Suprapubic skin (tissue), 4 donors: ENCODE measurements around the gene C11orf42. TPM values are rescaled to one million over a fixed set of nuclear protein-coding genes. Genes with fewer than 3 reads are reported as not detected.

Experiments
- DNase-seq, 2 donors: peaks; one replicate each; pipeline ENCODE4 v3.0.0-alpha.2; 2019; ENCODE audit warnings: low spot score in 2 of 2
- H3K27ac ChIP-seq: fragments of 200-600 bp; sonication (generic); one replicate; pipeline ENCODE4 v1.5.1; 2019
- H3K27me3 ChIP-seq: fragments of 200-600 bp; sonication (generic); one replicate; pipeline ENCODE4 v1.5.1; 2019
- H3K36me3 ChIP-seq: fragments of 200-600 bp; sonication (generic); one replicate; pipeline ENCODE4 v1.5.1; 2019
- H3K4me1 ChIP-seq: fragments of 200-600 bp; sonication (generic); one replicate; pipeline ENCODE4 v1.5.1; 2019
- H3K4me3 ChIP-seq: fragments of 200-600 bp; sonication (generic); one replicate; pipeline ENCODE4 v1.5.1; 2019; ENCODE audit warnings: mild to moderate bottlenecking
- H3K9me3 ChIP-seq: fragments of 200-600 bp; sonication (generic); one replicate; pipeline ENCODE4 v1.5.1; 2019
- EP300 ChIP-seq: sonication (generic); formaldehyde crosslinking; IDR thresholded peaks from one replicate; pipeline ENCODE4 v1.6.1; 2017; ENCODE audit warnings: antibody characterized with exemption
- POLR2A ChIP-seq, 2 donors: fragments of 450-650 bp; IDR thresholded peaks; one replicate each; pipeline ENCODE4 v1.6.1; 2017; ENCODE audit warnings: antibody characterized with exemption in 2 of 2, mild to moderate bottlenecking in 2 of 2, moderate library complexity in 2 of 2
- POLR2AphosphoS5 ChIP-seq, 3 donors: sonication (generic); formaldehyde crosslinking; IDR thresholded peaks; one replicate each; pipeline ENCODE4 v1.6.1; 2017; ENCODE audit warnings: antibody characterized with exemption in 3 of 3
- WGBS: methylation state at CpG from one replicate; pipeline ENCODE4 v1.1.5; 2018; 5-methylcytosine and 5-hydroxymethylcytosine counted together
- total RNA-seq, 4 donors: library from RNA; depleted of rRNA; stranded (reverse); fragments of >200 nt; gene quantifications; one replicate each; pipeline ENCODE4 v1.1.0, GENCODE V29; 2016
- TF ChIP-seq, protein P1 (sequence below), 2 donors: fragments of 200-600 bp in 1 of 2; fragments of 450-650 bp in 1 of 2; sonication (generic) in 1 of 2; IDR thresholded peaks; one replicate each; pipeline ENCODE4 v1.5.1; 2016 to 2019; ENCODE audit warnings: antibody characterized with exemption in 2 of 2, mild to moderate bottlenecking in 1 of 2, moderate library complexity in 1 of 2

The C11orf42 gene
- total RNA-seq, 4 donors from 2014 or later, result not detected

DNA sequence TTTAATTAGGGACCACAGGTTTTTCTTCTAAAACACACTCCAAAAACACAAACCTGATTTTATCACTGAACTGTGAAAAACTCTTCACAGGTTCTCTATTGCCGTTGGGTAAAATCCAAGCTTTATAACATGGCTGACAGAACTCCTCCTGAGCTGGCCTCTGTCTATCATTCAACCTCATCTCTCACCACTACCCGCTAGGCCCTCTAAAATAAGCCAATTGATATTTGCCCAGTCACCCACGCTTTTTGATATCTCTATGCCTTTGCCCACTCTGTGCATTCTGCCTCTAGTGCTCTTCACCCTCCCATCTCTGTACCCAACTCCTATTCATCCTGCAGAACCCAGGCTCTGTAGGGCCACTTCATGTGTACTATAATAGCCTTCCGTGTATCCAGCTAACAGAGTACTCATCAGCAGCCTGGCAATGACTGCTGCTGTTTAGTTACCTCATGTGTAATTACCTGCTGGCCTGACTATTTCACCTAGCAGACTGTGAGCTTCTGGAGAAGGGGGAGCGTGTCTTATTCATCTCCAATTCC is 32.5 kb downstream of the C11orf42 start:
- 87% methylated on average over 5 of the region's 5 CpGs for WGBS
- TF ChIP-seq, protein P1, sequence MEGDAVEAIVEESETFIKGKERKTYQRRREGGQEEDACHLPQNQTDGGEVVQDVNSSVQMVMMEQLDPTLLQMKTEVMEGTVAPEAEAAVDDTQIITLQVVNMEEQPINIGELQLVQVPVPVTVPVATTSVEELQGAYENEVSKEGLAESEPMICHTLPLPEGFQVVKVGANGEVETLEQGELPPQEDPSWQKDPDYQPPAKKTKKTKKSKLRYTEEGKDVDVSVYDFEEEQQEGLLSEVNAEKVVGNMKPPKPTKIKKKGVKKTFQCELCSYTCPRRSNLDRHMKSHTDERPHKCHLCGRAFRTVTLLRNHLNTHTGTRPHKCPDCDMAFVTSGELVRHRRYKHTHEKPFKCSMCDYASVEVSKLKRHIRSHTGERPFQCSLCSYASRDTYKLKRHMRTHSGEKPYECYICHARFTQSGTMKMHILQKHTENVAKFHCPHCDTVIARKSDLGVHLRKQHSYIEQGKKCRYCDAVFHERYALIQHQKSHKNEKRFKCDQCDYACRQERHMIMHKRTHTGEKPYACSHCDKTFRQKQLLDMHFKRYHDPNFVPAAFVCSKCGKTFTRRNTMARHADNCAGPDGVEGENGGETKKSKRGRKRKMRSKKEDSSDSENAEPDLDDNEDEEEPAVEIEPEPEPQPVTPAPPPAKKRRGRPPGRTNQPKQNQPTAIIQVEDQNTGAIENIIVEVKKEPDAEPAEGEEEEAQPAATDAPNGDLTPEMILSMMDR (IDR thresholded peaks at IDR 0.05), result no peak
- H3K27ac ChIP-seq, result no peak overlapping the region
- H3K4me3 ChIP-seq, result no peak overlapping the region
- no peaks in the 10 kb centered on the region for H3K27me3 ChIP-seq
- peaks cover 12% of the 10 kb centered on the region for H3K4me1 ChIP-seq
- H3K9me3 ChIP-seq, result no peaks in the 10 kb centered on the region
- DNase-seq, result no peak
- H3K36me3 ChIP-seq, result no peaks in the 10 kb centered on the region

DNA sequence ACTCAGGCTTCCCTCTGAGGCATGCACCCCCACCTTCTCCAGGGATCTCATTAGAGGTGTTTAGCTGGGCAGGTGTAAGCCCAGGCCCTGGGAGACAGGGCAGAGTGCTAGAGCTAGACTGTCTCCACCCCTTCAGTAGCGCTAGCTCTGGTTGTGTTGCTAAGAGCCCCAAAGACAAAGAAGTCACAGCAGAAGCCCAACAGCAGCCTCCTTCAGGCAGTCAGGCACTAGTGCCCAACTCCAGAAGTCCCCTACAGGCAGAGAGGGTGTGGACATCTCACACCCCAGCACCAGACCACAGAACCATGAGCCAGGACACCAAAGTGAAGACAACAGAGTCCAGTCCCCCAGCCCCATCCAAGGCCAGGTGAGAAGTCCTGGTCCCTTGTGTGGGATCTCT is 33.5 kb downstream of the C11orf42 start, which contains the start of gene CNGA4:
Gene CNGA4, plus strand, starts transcription at position 188 of the 400 bp plus-strand sequence. Its CDS starts 118 bp downstream, at position 306.
- WGBS, result 78% methylated on average over 1 of the region's 1 CpG
- peaks cover under 1% of the 10 kb centered on the region for H3K4me1 ChIP-seq
- no peaks in the 10 kb centered on the region for H3K36me3 ChIP-seq
- TF ChIP-seq EP300 (no peak), POLR2A (IDR thresholded peaks at IDR 0.05) (no peak), POLR2AphosphoS5 (IDR thresholded peaks at IDR 0.05) (no peak)
- TF ChIP-seq, protein P1 (IDR thresholded peaks at IDR 0.05), result no peak
- no peaks in the 10 kb centered on the region for H3K27me3 ChIP-seq
- no peak within 1 kb of the TSS for H3K27ac ChIP-seq
- no peak within 1 kb of the TSS for H3K4me3 ChIP-seq
- H3K9me3 ChIP-seq, result no peaks in the 10 kb centered on the region
- DNase-seq, result no peak

DNA sequence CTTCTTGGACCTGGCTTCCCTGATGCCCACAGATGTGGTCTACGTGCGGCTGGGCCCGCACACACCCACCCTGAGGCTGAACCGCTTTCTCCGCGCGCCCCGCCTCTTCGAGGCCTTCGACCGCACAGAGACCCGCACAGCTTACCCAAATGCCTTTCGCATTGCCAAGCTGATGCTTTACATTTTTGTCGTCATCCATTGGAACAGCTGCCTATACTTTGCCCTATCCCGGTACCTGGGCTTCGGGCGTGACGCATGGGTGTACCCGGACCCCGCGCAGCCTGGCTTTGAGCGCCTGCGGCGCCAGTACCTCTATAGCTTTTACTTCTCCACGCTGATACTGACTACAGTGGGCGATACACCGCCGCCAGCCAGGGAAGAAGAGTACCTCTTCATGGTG is 34.8 kb downstream of the C11orf42 start:
- Histone ChIP-seq H3K9me3 (no peaks in the 10 kb centered on the region), H3K4me3 (no peak overlapping the region), H3K27me3 (no peaks in the 10 kb centered on the region), H3K4me1 (no peaks in the 10 kb centered on the region), H3K27ac (no peak overlapping the region), H3K36me3 (no peaks in the 10 kb centered on the region)
- TF ChIP-seq EP300 (no peak), POLR2AphosphoS5 (IDR thresholded peaks at IDR 0.05) (no peak), POLR2A (IDR thresholded peaks at IDR 0.05) (no peak)
- TF ChIP-seq, protein P1 (IDR thresholded peaks at IDR 0.05), result no peak
- WGBS, result 95% methylated on average over 28 of the region's 28 CpGs
- DNase-seq, result no peak

- Histone ChIP-seq H3K4me1 (no peaks in the 10 kb centered on the region), H3K27ac (no peak overlapping the region), H3K36me3 (no peaks in the 10 kb centered on the region), H3K9me3 (no peaks in the 10 kb centered on the region), H3K4me3 (no peak overlapping the region), H3K27me3 (no peaks in the 10 kb centered on the region)
- 74% methylated on average over 1 of the region's 1 CpG for WGBS
- DNase-seq, result no peak
- TF ChIP-seq, protein P1 (IDR thresholded peaks at IDR 0.05), result no peak
- no peak for TF ChIP-seq POLR2A (IDR thresholded peaks at IDR 0.05)
Measured at GRCh38 chr11:6240781-6241180, 35.4 kb downstream of the C11orf42 start.

- Histone ChIP-seq H3K4me1 (no peaks in the 10 kb centered on the region), H3K27ac (no peak overlapping the region), H3K4me3 (no peak overlapping the region), H3K36me3 (no peaks in the 10 kb centered on the region), H3K9me3 (no peaks in the 10 kb centered on the region), H3K27me3 (no peaks in the 10 kb centered on the region)
- TF ChIP-seq, protein P1 (IDR thresholded peaks at IDR 0.05), result no peak
- no peak for TF ChIP-seq POLR2AphosphoS5 (IDR thresholded peaks at IDR 0.05)
- TF ChIP-seq EP300, result no peak
- TF ChIP-seq POLR2A (IDR thresholded peaks at IDR 0.05), result no peak
- no peak for DNase-seq
- WGBS, result 96% methylated on average over 7 of the region's 7 CpGs
Measured at GRCh38 chr11:6241316-6241715, 36.0 kb downstream of the C11orf42 start.
